ENCODE data around the gene METTL2A.
"Not testable (repeated sequence)": the region's sequence is repeated elsewhere in the genome, so short reads cannot be mapped to it uniquely, and the experiment has no call there.

METTL2A gene

GRCh38 chr17:62423647-62424461 lies at the start of gene METTL2A:
METTL2A (plus strand) TSS chr17:62423897; CDS start chr17:62423903, 6 bp downstream.
- peak; percentile 76 for DNase-seq (ENCODE audit: low read depth)

- DNase-seq (ENCODE audit: low read depth) = no peak
Measured at GRCh38 chr17:62380253-62380652, 43.4 kb upstream of the METTL2A start, which contains the start of gene EFCAB3. EFCAB3 (plus strand) TSS chr17:62380553; CDS start chr17:62382980, 2,427 bp downstream.

GRCh38 chr17:62381561-62381960 lies 42.1 kb upstream of the METTL2A start:
- DNase-seq (ENCODE audit: low read depth) = no peak

GRCh38 chr17:62388856-62389255 lies 34.8 kb upstream of the METTL2A start:
- no peak for DNase-seq (ENCODE audit: low read depth)

- no peak for DNase-seq (ENCODE audit: low read depth)
Measured at GRCh38 chr17:62392908-62393307, 30.8 kb upstream of the METTL2A start.

GRCh38 chr17:62398891-62399290 lies 24.8 kb upstream of the METTL2A start:
- DNase-seq (ENCODE audit: low read depth) = no peak

- no peak for DNase-seq (ENCODE audit: low read depth)
Measured at GRCh38 chr17:62405451-62405850, 18.2 kb upstream of the METTL2A start.

- not testable (repeated sequence) for DNase-seq (ENCODE audit: low read depth)
Measured at GRCh38 chr17:62413090-62413489, 10.6 kb upstream of the METTL2A start.

- DNase-seq (ENCODE audit: low read depth) = not testable (repeated sequence)
Measured at GRCh38 chr17:62426214-62426613, 2.5 kb downstream of the METTL2A start.

- DNase-seq (ENCODE audit: low read depth) = not testable (repeated sequence)
Measured at GRCh38 chr17:62435251-62435650, 11.6 kb downstream of the METTL2A start.

- not testable (repeated sequence) for DNase-seq (ENCODE audit: low read depth)
Measured at GRCh38 chr17:62441181-62441580, 17.5 kb downstream of the METTL2A start.

GRCh38 chr17:62444063-62444462 lies 20.4 kb downstream of the METTL2A start:
- DNase-seq (ENCODE audit: low read depth) = no peak

- not testable (repeated sequence) for DNase-seq (ENCODE audit: low read depth)
Measured at GRCh38 chr17:62445791-62446190, 22.1 kb downstream of the METTL2A start.

GRCh38 chr17:62452195-62452594 lies 28.5 kb downstream of the METTL2A start:
- DNase-seq (ENCODE audit: low read depth) = not testable (repeated sequence)

- not testable (repeated sequence) for DNase-seq (ENCODE audit: low read depth)
Measured at GRCh38 chr17:62453041-62453440, 29.3 kb downstream of the METTL2A start.

- not testable (repeated sequence) for DNase-seq (ENCODE audit: low read depth)
Measured at GRCh38 chr17:62453656-62454055, 30.0 kb downstream of the METTL2A start.

- not testable (repeated sequence) for DNase-seq (ENCODE audit: low read depth)
Measured at GRCh38 chr17:62454111-62454510, 30.4 kb downstream of the METTL2A start.

- no peak for DNase-seq (ENCODE audit: low read depth)
Measured at GRCh38 chr17:62456016-62456415, 32.3 kb downstream of the METTL2A start.

- not testable (repeated sequence) for DNase-seq (ENCODE audit: low read depth)
Measured at GRCh38 chr17:62458483-62458882, 34.8 kb downstream of the METTL2A start.

- DNase-seq (ENCODE audit: low read depth) = not testable (repeated sequence)
Measured at GRCh38 chr17:62464422-62464821, 40.7 kb downstream of the METTL2A start.

- DNase-seq (ENCODE audit: low read depth) = not testable (repeated sequence)
Measured at GRCh38 chr17:62465271-62465670, 41.6 kb downstream of the METTL2A start.

- DNase-seq (ENCODE audit: low read depth) = peak; percentile 69
Measured at GRCh38 chr17:62470666-62471379, 47.1 kb downstream of the METTL2A start.

GRCh38 chr17:62471380-62471880 lies 47.7 kb downstream of the METTL2A start:
- not testable (repeated sequence) for DNase-seq (ENCODE audit: low read depth)

Measured in activated T-helper 1 cell treated with Interleukin-2 at 50 U/mL for 16 hours (primary cell).